BE2C (cell line): ENCODE results near the gene AMN.

Experiments used
- DNase-seq: peaks from one replicate; pipeline ENCODE4 v3.0.0-alpha.2; 2020
- H3K27me3 ChIP-seq: fragments of 250-450 bp; sonication (Bioruptor Pico); 2 replicates; pipeline ENCODE4 v1.5.1; 2020; ENCODE audit warnings: mild to moderate bottlenecking
- H3K36me3 ChIP-seq: fragments of 250-450 bp; sonication (Bioruptor Pico); 2 replicates; pipeline ENCODE4 v1.5.1; 2020; ENCODE audit warnings: mild to moderate bottlenecking
- H3K4me1 ChIP-seq: fragments of 250-450 bp; sonication (Bioruptor Pico); 2 replicates; pipeline ENCODE4 v1.5.1; 2020
- H3K4me3 ChIP-seq: 2 replicates; pipeline ENCODE4 v1.5.1; 2011; ENCODE audit warnings: low read depth, low read length
- H3K9me3 ChIP-seq: fragments of 250-450 bp; sonication (Bioruptor Pico); 2 replicates; pipeline ENCODE4 v1.5.1; 2020
- CTCF ChIP-seq: IDR thresholded peaks from 2 replicates; pipeline ENCODE4 v1.5.1; 2012; ENCODE audit warnings: mild to moderate bottlenecking, low read depth, low read length

Gene AMN

GRCh38 chr14:102965282-102965681 is 42.8 kb downstream of the AMN start:
- H3K4me3 ChIP-seq: no peak overlapping the region
- H3K9me3 ChIP-seq: no peaks in the 10 kb centered on the region
- no peak for DNase-seq
- no peaks in the 10 kb centered on the region for H3K4me1 ChIP-seq
- peaks cover 86% of the 10 kb centered on the region for H3K36me3 ChIP-seq
- H3K27me3 ChIP-seq: no peaks in the 10 kb centered on the region
- TF ChIP-seq CTCF: no peak

- no peaks in the 10 kb centered on the region for H3K4me1 ChIP-seq
- no peaks in the 10 kb centered on the region for H3K9me3 ChIP-seq
- H3K36me3 ChIP-seq: peaks cover 84% of the 10 kb centered on the region
- no peak overlapping the region for H3K4me3 ChIP-seq
- DNase-seq: no peak
- no peak for TF ChIP-seq CTCF
- H3K27me3 ChIP-seq: no peaks in the 10 kb centered on the region
Observed at GRCh38 chr14:102965971-102966655, 43.6 kb downstream of the AMN start.

DNA sequence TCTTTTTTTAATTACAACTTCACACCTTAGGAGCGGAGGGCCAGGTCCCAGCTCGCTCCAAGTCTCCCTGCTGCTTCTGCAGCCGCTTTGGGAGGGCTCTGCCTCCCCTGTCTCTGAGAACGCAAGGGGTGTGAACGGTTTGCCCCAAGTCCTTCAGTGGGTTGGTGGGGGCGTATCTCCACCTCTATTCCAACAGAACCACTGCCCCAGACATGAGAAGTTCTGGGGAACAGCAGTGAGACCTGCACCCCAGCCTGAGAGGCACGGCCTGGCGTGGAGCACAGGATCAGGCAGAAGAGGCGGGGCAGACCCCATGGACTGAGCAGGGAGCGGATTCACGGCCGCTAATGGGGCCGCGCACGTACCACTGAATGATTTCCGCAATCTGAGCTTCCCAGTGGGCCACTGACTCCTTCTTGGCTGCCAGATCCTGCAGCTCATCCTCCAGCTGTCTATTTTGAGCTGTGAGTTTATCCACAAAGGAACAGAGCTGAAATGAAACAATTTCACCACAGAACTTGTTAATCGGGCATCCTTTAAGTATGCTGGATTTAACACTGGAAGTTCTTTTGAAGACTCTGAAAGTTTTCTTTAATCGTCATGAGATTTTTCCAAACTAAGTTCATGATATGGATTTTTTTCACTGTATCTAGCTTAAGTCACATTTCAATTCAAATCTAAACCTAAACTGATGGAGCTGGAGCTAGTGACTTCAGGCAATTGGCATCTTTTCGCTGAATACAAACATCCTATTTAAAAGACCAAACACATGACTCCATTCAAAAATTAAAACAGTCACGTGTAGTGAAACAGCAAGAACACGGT is 44.4 kb downstream of the AMN start:
- Histone ChIP-seq H3K4me1 (no peaks in the 10 kb centered on the region), H3K27me3 (no peaks in the 10 kb centered on the region), H3K9me3 (no peaks in the 10 kb centered on the region), H3K36me3 (peaks cover 85% of the 10 kb centered on the region), H3K4me3 (no peak overlapping the region)
- DNase-seq: no peak
- TF ChIP-seq CTCF: no peak

- TF ChIP-seq CTCF: no peak
- H3K36me3 ChIP-seq: peaks cover 84% of the 10 kb centered on the region
- H3K4me1 ChIP-seq: no peaks in the 10 kb centered on the region
- H3K9me3 ChIP-seq: no peaks in the 10 kb centered on the region
- H3K27me3 ChIP-seq: no peaks in the 10 kb centered on the region
- DNase-seq: no peak
- no peak overlapping the region for H3K4me3 ChIP-seq
Observed at GRCh38 chr14:102967506-102967795, 45.0 kb downstream of the AMN start.

DNA sequence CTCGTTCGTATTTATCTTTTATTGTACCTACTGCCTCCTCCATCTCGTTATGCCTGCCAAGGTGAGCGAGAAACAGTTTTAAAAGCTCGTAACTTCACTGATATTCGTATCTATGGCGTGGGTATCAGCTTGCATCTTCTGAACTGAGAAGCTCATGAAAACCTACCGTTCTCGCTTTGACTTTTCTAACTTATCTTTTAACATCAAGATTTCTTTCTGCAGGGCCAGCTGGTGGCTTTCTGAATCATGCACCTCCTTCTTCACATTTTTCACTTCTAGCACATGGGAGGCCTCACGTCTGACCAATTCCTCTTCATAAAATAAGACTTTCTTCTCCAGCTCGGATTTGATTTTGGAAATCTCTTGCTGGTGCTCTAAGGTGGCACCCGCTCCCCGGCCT is 45.8 kb downstream of the AMN start:
- Histone ChIP-seq H3K4me3 (no peak overlapping the region), H3K9me3 (no peaks in the 10 kb centered on the region), H3K27me3 (no peaks in the 10 kb centered on the region), H3K4me1 (no peaks in the 10 kb centered on the region), H3K36me3 (peaks cover 79% of the 10 kb centered on the region)
- DNase-seq: no peak
- no peak for TF ChIP-seq CTCF
